Endodermal cell (in vitro differentiated cells): ENCODE measurements around the gene VPS9D1. TPM values are rescaled to one million over a fixed set of nuclear protein-coding genes. Genes with fewer than 3 reads are reported as not detected.

Experiments used
- DNase-seq: peaks from one replicate; pipeline ENCODE4 v3.0.0-alpha.2; 2017
- H3K27ac ChIP-seq: 2 replicates; pipeline ENCODE4 v1.5.1; 2013; ENCODE audit warnings: mild to moderate bottlenecking, low read depth, low read length, moderate library complexity
- H3K27me3 ChIP-seq: 2 replicates; pipeline ENCODE4 v1.6.1; 2013; ENCODE audit warnings: mild to moderate bottlenecking, low read length, moderate library complexity; ENCODE audit not compliant: insufficient read depth, control insufficient read depth, poor library complexity, severe bottlenecking
- H3K36me3 ChIP-seq: 2 replicates; pipeline ENCODE4 v1.7.0; 2013; ENCODE audit warnings: mild to moderate bottlenecking, low read length, moderate library complexity; ENCODE audit not compliant: control insufficient read depth, insufficient read depth
- H3K4me1 ChIP-seq: one replicate; pipeline ENCODE4 v1.7.0; 2013; ENCODE audit warnings: low read length; ENCODE audit not compliant: control insufficient read depth, insufficient read depth
- H3K4me3 ChIP-seq: 2 replicates; pipeline ENCODE4 v1.5.1; 2013; ENCODE audit warnings: mild to moderate bottlenecking, low read length, moderate library complexity
- H3K9ac ChIP-seq: 2 replicates; pipeline ENCODE4 v1.6.1; 2013; ENCODE audit warnings: mild to moderate bottlenecking, low read length, moderate library complexity; ENCODE audit not compliant: poor library complexity, severe bottlenecking; ENCODE audit errors: extremely low read depth
- H3K9me3 ChIP-seq: 2 replicates; pipeline ENCODE4 v1.6.1; 2013; ENCODE audit warnings: mild to moderate bottlenecking, low read length, moderate library complexity; ENCODE audit not compliant: control insufficient read depth
- H3K27ac Mint-ChIP-seq: 2 replicates; pipeline ENCODE4 v1.8.0; 2020; ENCODE audit warnings: mixed read lengths
- H3K27me3 Mint-ChIP-seq: 2 replicates; pipeline ENCODE4 v1.8.0; 2021; ENCODE audit warnings: mild to moderate bottlenecking, mixed read lengths; ENCODE audit not compliant: insufficient read depth
- H3K36me3 Mint-ChIP-seq: 2 replicates; pipeline ENCODE4 v1.8.0; 2020; ENCODE audit warnings: low read depth, mixed read lengths
- H3K4me1 Mint-ChIP-seq: 2 replicates; pipeline ENCODE4 v1.8.0; 2020; ENCODE audit warnings: mixed read lengths
- H3K4me3 Mint-ChIP-seq: 2 replicates; pipeline ENCODE4 v1.8.0; 2020; ENCODE audit warnings: mild to moderate bottlenecking, moderate library complexity, mixed read lengths
- H3K9me3 Mint-ChIP-seq: 2 replicates; pipeline ENCODE4 v1.8.0; 2020; ENCODE audit warnings: mild to moderate bottlenecking, mixed read lengths
- WGBS, 2 experiments: methylation state at CpG; one replicate each; pipeline versions ENCODE4 v1.1.5 to v1.1.7; 2013; ENCODE audit warnings: missing lambda C conversion rate in 2 of 2, mixed read lengths in 1 of 2; ENCODE audit not compliant: insufficient coverage in 1 of 2, insufficient read length in 1 of 2; 5-methylcytosine and 5-hydroxymethylcytosine counted together
- total RNA-seq, 2 donors: library from RNA; stranded (reverse); fragmentation: NEBNext Ultra II Directional in 1 of 2; extraction: Animal tissue kit (Norgen Biotek cat#: 25700) in 1 of 2; gene quantifications; 2 replicates in 1 of 2; 3 replicates in 1 of 2; pipeline ENCODE4 v1.2.1, GENCODE V29; 2021
- TF ChIP-seq, protein P1 (sequence below): fragments of 200-600 bp; sonication (generic); conservative IDR thresholded peaks from 2 replicates; pipeline ENCODE4 v1.5.0; 2021; ENCODE audit warnings: antibody characterized with exemption, mild to moderate bottlenecking

The VPS9D1 gene
- total RNA-seq, 2 donors from 2014 or later = 7.4 to 10.0 TPM

DNA sequence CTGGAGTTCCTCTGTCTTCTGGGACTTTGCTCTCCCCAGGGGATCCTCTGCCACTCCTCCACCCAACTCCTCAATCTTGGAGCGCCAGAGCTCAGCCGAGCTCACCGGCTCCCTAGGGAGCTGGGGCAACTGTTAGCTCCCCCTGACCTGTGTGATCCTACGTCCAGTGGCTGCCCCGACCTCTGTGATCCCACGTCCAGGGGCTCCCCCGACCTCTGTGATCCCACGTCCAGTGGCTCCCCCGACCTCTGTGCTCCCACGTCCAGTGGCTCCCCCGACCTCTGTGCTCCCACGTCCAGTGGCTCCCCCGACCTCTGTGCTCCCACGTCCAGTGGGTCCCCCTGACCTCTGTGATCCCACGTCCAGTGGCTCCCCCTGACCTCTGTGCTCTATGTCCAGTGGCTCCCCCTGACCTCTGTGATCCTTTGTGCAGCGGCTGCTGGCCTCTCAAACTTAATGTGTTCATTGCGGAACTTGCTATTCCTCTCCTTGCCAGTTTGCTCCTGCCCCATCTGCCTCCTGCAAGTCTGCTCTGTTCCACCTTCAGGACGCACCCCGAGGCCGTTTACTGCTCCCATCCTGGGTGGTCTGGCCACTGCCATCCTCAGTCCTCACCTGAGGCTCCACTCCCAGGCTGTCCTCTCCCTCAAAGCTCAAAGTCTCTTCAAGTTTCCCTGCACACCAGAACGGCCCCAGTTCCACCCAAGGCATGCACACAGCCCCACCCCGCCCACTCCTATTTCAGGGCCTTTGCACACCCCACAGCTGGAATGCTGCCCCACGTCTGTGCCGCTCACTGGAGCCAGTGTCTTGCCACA is 2.8 kb downstream of the VPS9D1 start:
- Histone ChIP-seq H3K36me3 (peaks cover 6% of the 10 kb centered on the region), H3K27me3 (no peaks in the 10 kb centered on the region), H3K9me3 (no peaks in the 10 kb centered on the region), H3K27ac (no peak overlapping the region), H3K9ac (no peak overlapping the region), H3K4me3 (no peak overlapping the region), H3K4me1 (peaks cover 1% of the 10 kb centered on the region)
- 93% methylated on average over 10 to 24 of the region's 24 CpGs for WGBS, 2 experiments
- TF ChIP-seq, protein P1, sequence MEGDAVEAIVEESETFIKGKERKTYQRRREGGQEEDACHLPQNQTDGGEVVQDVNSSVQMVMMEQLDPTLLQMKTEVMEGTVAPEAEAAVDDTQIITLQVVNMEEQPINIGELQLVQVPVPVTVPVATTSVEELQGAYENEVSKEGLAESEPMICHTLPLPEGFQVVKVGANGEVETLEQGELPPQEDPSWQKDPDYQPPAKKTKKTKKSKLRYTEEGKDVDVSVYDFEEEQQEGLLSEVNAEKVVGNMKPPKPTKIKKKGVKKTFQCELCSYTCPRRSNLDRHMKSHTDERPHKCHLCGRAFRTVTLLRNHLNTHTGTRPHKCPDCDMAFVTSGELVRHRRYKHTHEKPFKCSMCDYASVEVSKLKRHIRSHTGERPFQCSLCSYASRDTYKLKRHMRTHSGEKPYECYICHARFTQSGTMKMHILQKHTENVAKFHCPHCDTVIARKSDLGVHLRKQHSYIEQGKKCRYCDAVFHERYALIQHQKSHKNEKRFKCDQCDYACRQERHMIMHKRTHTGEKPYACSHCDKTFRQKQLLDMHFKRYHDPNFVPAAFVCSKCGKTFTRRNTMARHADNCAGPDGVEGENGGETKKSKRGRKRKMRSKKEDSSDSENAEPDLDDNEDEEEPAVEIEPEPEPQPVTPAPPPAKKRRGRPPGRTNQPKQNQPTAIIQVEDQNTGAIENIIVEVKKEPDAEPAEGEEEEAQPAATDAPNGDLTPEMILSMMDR = no peak
- Mint-ChIP-seq H3K27me3 (peaks cover 40% of the 10 kb centered on the region), H3K27ac (no peak overlapping the region), H3K4me1 (peaks cover 11% of the 10 kb centered on the region), H3K9me3 (no peaks in the 10 kb centered on the region), H3K4me3 (no peak overlapping the region), H3K36me3 (peaks cover 35% of the 10 kb centered on the region)
- no peak for DNase-seq

DNA sequence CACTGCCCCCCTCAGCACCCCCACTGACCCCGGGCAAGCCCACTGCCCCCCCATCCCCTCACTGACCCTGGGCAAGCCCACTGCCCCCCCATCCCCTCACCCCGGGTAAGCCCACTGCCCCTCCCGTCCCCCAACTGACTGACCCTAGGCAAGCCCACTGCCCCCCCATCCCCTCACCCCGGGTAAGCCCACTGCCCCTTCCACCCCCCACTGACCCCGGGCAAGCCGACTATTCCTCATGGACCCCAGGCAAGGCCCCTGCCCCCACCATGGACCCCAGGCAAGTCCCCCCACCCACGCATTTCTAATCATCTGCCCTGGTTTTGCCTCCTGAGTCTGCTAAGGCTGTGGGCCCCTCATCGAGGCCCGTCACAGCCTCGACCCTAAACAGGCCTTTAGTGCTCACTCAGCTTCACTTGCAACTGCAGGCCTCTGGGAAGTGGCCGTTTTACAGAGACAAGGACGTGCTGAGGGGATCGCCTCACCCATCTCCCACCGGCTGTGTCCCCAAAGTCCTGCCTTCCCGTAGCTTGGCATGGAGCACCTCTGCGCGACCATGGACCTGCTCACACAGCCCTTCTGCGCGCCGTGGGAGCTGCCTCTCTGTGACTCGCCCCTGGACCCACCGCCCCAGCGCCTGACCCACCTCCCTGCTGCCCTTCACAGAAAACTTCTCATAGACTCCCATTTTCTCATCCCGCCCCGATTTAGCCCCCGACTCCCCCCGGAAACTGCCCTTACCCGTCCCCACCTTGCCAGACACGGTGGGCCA is 3.6 kb downstream of the VPS9D1 start:
- no peak for DNase-seq
- no peak overlapping the region for H3K4me3 Mint-ChIP-seq
- peaks cover 6% of the 10 kb centered on the region for H3K4me1 Mint-ChIP-seq
- no peak overlapping the region for H3K27ac Mint-ChIP-seq
- no peaks in the 10 kb centered on the region for H3K9me3 ChIP-seq
- no peak overlapping the region for H3K9ac ChIP-seq
- TF ChIP-seq, protein P1 = no peak
- no peak overlapping the region for H3K4me3 ChIP-seq
- WGBS, 2 experiments = 93 to 97% methylated on average over 21 to 25 of the region's 29 CpGs
- H3K27ac ChIP-seq = no peak overlapping the region
- no peaks in the 10 kb centered on the region for H3K9me3 Mint-ChIP-seq
- H3K36me3 Mint-ChIP-seq = peaks cover 30% of the 10 kb centered on the region
- H3K36me3 ChIP-seq = peaks cover 6% of the 10 kb centered on the region
- no peaks in the 10 kb centered on the region for H3K27me3 ChIP-seq
- H3K27me3 Mint-ChIP-seq = peaks cover 34% of the 10 kb centered on the region
- H3K4me1 ChIP-seq = no peaks in the 10 kb centered on the region

DNA sequence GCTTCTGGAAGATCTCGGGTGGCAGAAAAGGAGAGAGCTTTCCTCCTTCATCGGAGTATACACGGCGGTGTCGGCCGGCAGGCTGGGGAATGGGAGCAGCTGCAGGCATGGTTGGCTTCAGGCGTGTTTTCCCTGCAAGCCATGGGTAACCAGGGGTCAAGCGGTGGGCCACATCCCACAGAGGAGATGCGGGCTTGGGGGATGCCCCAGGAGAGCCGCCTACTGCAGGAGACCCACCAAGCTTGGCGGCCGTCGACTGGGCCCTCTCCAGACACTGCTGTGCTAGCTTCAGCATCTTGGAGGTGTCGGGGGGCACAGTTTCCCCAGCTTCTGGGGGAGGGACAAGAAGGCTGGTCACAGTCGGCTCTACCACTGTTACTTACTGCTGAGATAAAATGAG is 4.2 kb downstream of the VPS9D1 start:
- H3K36me3 Mint-ChIP-seq = peaks cover 30% of the 10 kb centered on the region
- Histone ChIP-seq H3K36me3 (peaks cover 6% of the 10 kb centered on the region), H3K4me3 (no peak overlapping the region), H3K27me3 (no peaks in the 10 kb centered on the region), H3K4me1 (no peaks in the 10 kb centered on the region), H3K27ac (no peak overlapping the region), H3K9me3 (no peaks in the 10 kb centered on the region), H3K9ac (no peak overlapping the region)
- TF ChIP-seq, protein P1 = no peak
- no peak for DNase-seq
- 93 to 94% methylated on average over 8 to 15 of the region's 15 CpGs for WGBS, 2 experiments
- peaks cover 6% of the 10 kb centered on the region for H3K4me1 Mint-ChIP-seq
- H3K27ac Mint-ChIP-seq = no peak overlapping the region
- H3K27me3 Mint-ChIP-seq = peaks cover 34% of the 10 kb centered on the region
- no peak overlapping the region for H3K4me3 Mint-ChIP-seq
- H3K9me3 Mint-ChIP-seq = no peaks in the 10 kb centered on the region
